Gastrocnemius medialis (tissue), 4 donors: ENCODE results near the gene ATP6V0E2.

ENCODE experiments used
- POLR2A ChIP-seq, 2 donors: fragments of 450-650 bp; IDR thresholded peaks; one replicate each; pipeline ENCODE4 v1.6.1; 2017; ENCODE audit warnings: antibody characterized with exemption in 2 of 2, mild to moderate bottlenecking in 2 of 2, moderate library complexity in 2 of 2
- TF ChIP-seq, protein P1 (sequence below), 5 experiments: fragments of 450-650 bp in 3 of 5; fragments of 200-600 bp in 2 of 5; sonication (generic) in 2 of 5; IDR thresholded peaks in 4 of 5; conservative IDR thresholded peaks in 1 of 5; 1 replicate in 4 of 5; 2 replicates in 1 of 5; pipeline ENCODE4 v1.5.1; 2016 to 2019; ENCODE audit warnings: antibody characterized with exemption in 5 of 5, mild to moderate bottlenecking in 3 of 5, moderate library complexity in 3 of 5

GRCh38 chr7:149880638-149881311 lies 7.0 kb downstream of the ATP6V0E2 start:
- TF ChIP-seq, protein P1, sequence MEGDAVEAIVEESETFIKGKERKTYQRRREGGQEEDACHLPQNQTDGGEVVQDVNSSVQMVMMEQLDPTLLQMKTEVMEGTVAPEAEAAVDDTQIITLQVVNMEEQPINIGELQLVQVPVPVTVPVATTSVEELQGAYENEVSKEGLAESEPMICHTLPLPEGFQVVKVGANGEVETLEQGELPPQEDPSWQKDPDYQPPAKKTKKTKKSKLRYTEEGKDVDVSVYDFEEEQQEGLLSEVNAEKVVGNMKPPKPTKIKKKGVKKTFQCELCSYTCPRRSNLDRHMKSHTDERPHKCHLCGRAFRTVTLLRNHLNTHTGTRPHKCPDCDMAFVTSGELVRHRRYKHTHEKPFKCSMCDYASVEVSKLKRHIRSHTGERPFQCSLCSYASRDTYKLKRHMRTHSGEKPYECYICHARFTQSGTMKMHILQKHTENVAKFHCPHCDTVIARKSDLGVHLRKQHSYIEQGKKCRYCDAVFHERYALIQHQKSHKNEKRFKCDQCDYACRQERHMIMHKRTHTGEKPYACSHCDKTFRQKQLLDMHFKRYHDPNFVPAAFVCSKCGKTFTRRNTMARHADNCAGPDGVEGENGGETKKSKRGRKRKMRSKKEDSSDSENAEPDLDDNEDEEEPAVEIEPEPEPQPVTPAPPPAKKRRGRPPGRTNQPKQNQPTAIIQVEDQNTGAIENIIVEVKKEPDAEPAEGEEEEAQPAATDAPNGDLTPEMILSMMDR (IDR thresholded peaks at IDR 0.05 in 4 of 5, conservative IDR thresholded peaks at IDR 0.05 in 1 of 5) = no peak
- no peak for TF ChIP-seq POLR2A (IDR thresholded peaks at IDR 0.05)
